ENCODE measurements around the gene LILRB4. TPM values are rescaled to one million over a fixed set of nuclear protein-coding genes. Genes with fewer than 3 reads are reported as not detected.

LILRB4 gene
- total RNA-seq, 1 experiment from 2014 or later = not detected

- Histone ChIP-seq H3K4ac (ENCODE audit: low read depth, low read length) (no peak overlapping the region), H3K9me3 (ENCODE audit: control insufficient read depth, low read depth, low read length) (peaks cover 48% of the 10 kb centered on the region), H4K20me1 (ENCODE audit: control insufficient read depth, insufficient read depth, insufficient read length) (no peaks in the 10 kb centered on the region), H2AFZ (ENCODE audit: low read length) (no peak overlapping the region), H2BK12ac (ENCODE audit: insufficient read length, low read depth, low read length) (no peak overlapping the region), H3K27me3 (ENCODE audit: insufficient read depth, low read length) (no peaks in the 10 kb centered on the region), H3K18ac (ENCODE audit: insufficient read length, low read depth, low read length) (no peak overlapping the region), H3K9ac (ENCODE audit: extremely low read depth, insufficient read length, low read length) (no peak overlapping the region), H3K79me2 (ENCODE audit: insufficient read depth, low read length) (no peaks in the 10 kb centered on the region), H2AK5ac (ENCODE audit: insufficient read length, low read length) (no peak overlapping the region), H3K4me1 (ENCODE audit: insufficient read depth, low read length) (no peaks in the 10 kb centered on the region), H3K4me2 (ENCODE audit: insufficient read depth, insufficient read length, low read length) (no peak overlapping the region), H3T11ph (ENCODE audit: low read length) (no peak overlapping the region), H2BK120ac (ENCODE audit: low read depth, low read length, poor library complexity, severe bottlenecking) (no peak overlapping the region), H4K91ac (ENCODE audit: insufficient read length, low read depth, low read length) (no peak overlapping the region), H3K23ac (ENCODE audit: insufficient read length, low read depth, low read length) (no peak overlapping the region), H3K23me2 (ENCODE audit: insufficient read length, low read depth, low read length, poor library complexity, severe bottlenecking) (no peaks in the 10 kb centered on the region), H4K8ac (replicated peaks; ENCODE audit: insufficient read length, low read depth, low read length) (no peak overlapping the region), H3K27ac (ENCODE audit: insufficient read length, low read depth, low read length) (no peak overlapping the region), H3K14ac (ENCODE audit: insufficient read depth, low read length) (no peak overlapping the region), H2BK15ac (ENCODE audit: low read depth, low read length) (no peak overlapping the region), H3K79me1 (ENCODE audit: insufficient read depth, low read depth, low read length, poor library complexity, severe bottlenecking) (no peaks in the 10 kb centered on the region), H2BK5ac (ENCODE audit: insufficient read length, low read length) (no peak overlapping the region), H4K5ac (ENCODE audit: insufficient read length, low read depth, low read length) (no peak overlapping the region), H3K56ac (ENCODE audit: insufficient read length, low read depth, low read length) (no peak overlapping the region), H2BK20ac (ENCODE audit: low read depth, low read length, poor library complexity, severe bottlenecking) (no peak overlapping the region)
- Mint-ChIP-seq H3K36me3 (ENCODE audit: insufficient read depth in 1 of 3, low read depth in 3 of 3) (peaks cover 0 to 28% (median 10%) of the 10 kb centered on the region in 3 experiments; a peak in 6 of 7 replicates), H3K27me3 (ENCODE audit: low read depth) (peaks cover 3% of the 10 kb centered on the region; the same call in 1 of the 2 replicates), H3K9me3 (peaks cover 79 to 83% of the 10 kb centered on the region in 2 experiments), H3K4me3 (no peak overlapping the region), H3K27ac (no peak overlapping the region), H3K4me1 (no peaks in the 10 kb centered on the region)
- WGBS (ENCODE audit: extremely low coverage, insufficient read length, low lambda C conversion rate) = no CpG with 5 or more reads among the region's 5 CpGs
- TF ChIP-seq, protein P1, sequence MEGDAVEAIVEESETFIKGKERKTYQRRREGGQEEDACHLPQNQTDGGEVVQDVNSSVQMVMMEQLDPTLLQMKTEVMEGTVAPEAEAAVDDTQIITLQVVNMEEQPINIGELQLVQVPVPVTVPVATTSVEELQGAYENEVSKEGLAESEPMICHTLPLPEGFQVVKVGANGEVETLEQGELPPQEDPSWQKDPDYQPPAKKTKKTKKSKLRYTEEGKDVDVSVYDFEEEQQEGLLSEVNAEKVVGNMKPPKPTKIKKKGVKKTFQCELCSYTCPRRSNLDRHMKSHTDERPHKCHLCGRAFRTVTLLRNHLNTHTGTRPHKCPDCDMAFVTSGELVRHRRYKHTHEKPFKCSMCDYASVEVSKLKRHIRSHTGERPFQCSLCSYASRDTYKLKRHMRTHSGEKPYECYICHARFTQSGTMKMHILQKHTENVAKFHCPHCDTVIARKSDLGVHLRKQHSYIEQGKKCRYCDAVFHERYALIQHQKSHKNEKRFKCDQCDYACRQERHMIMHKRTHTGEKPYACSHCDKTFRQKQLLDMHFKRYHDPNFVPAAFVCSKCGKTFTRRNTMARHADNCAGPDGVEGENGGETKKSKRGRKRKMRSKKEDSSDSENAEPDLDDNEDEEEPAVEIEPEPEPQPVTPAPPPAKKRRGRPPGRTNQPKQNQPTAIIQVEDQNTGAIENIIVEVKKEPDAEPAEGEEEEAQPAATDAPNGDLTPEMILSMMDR (conservative IDR thresholded peaks at IDR 0.05) = no peak
- DNase-seq = no peak
Measured at GRCh38 chr19:54616821-54617560, 45.8 kb upstream of the LILRB4 start.

All from H9 (cell line).